OCI-LY7 (cell line): Measurements from ENCODE around the gene MTG1. TPM values are rescaled to one million over a fixed set of nuclear protein-coding genes. Genes with fewer than 3 reads are reported as not detected.

Source experiments
- BruUV-seq: library from RNA; stranded (reverse); fragments of 400-500 nt; replicated peaks from 2 replicates; lab custom pipeline; 2021; lab: Mats Ljungman, UMichigan
- CTCF ChIA-PET: fragments of 300-600 bp; sonication (Branson Sonifier 250); formaldehyde crosslinking; loops from one replicate; lab custom pipeline; 2022; ENCODE audit warnings: antibody characterized with exemption; ENCODE audit not compliant: unreplicated experiment; lab: Charles Lee
- POLR2A ChIA-PET: fragments of 300-600 bp; sonication (Branson Sonifier 250); formaldehyde crosslinking; loops from one replicate; lab custom pipeline; 2022; ENCODE audit warnings: antibody characterized with exemption; lab: Charles Lee
- DNase-seq: peaks from one replicate; pipeline ENCODE4 v3.0.0-alpha.2; 2015; ENCODE audit warnings: low spot score
- H2AFZ ChIP-seq: fragments of 200-600 bp; sonication (generic), shearing (Covaris generic); 2 replicates; pipeline ENCODE4 v1.6.1; 2014; ENCODE audit warnings: mild to moderate bottlenecking, antibody characterized with exemption, low read length, moderate library complexity
- H3K27ac ChIP-seq: fragments of 200-600 bp; sonication (generic); 2 replicates; pipeline ENCODE4 v1.5.1; 2014; ENCODE audit warnings: mixed run types, low read depth, mild to moderate bottlenecking, moderate library complexity, low read length, inconsistent platforms; ENCODE audit not compliant: poor library complexity, severe bottlenecking
- H3K36me3 ChIP-seq: fragments of 200-600 bp; sonication (generic); 2 replicates; pipeline ENCODE4 v1.6.1; 2014; ENCODE audit warnings: mild to moderate bottlenecking, antibody characterized with exemption, low read length, moderate library complexity, mixed read lengths; ENCODE audit not compliant: insufficient read depth
- H3K4me1 ChIP-seq: fragments of 200-600 bp; sonication (generic); 2 replicates; pipeline ENCODE4 v1.5.1; 2014; ENCODE audit warnings: mild to moderate bottlenecking, low read length; ENCODE audit not compliant: insufficient read depth, poor library complexity, severe bottlenecking
- H3K4me2 ChIP-seq: fragments of 200-600 bp; sonication (generic); 2 replicates; pipeline ENCODE4 v1.6.1; 2014; ENCODE audit warnings: mild to moderate bottlenecking, low read length
- H3K4me3 ChIP-seq: fragments of 200-600 bp; sonication (generic); 2 replicates; pipeline ENCODE4 v1.5.1; 2014; ENCODE audit warnings: mild to moderate bottlenecking, low read depth, low read length; ENCODE audit not compliant: poor library complexity, severe bottlenecking
- H3K79me2 ChIP-seq: fragments of 200-600 bp; sonication (generic); 2 replicates; pipeline ENCODE4 v1.6.1; 2016; ENCODE audit warnings: low read depth, mild to moderate bottlenecking, low read length, moderate library complexity, mixed read lengths; ENCODE audit not compliant: insufficient read depth
- H3K9me2 ChIP-seq: fragments of 200-600 bp; sonication (generic); 2 replicates; pipeline ENCODE4 v1.6.1; 2016; ENCODE audit warnings: mild to moderate bottlenecking, low read length, mixed read lengths; ENCODE audit not compliant: insufficient read depth
- H3K9me3 ChIP-seq: fragments of 200-600 bp; sonication (generic); 2 replicates; pipeline ENCODE4 v1.6.1; 2014; ENCODE audit warnings: mild to moderate bottlenecking, mixed run types, low read length, mixed read lengths
- H4K20me1 ChIP-seq: fragments of 200-600 bp; sonication (generic); 2 replicates; pipeline ENCODE4 v1.6.1; 2014; ENCODE audit warnings: mild to moderate bottlenecking, antibody characterized with exemption, low read length, moderate library complexity, mixed read lengths; ENCODE audit not compliant: insufficient read depth
- EZH2phosphoT487 ChIP-seq: fragments of 200-600 bp; sonication (generic); IDR thresholded peaks from 2 replicates; pipeline ENCODE4 v1.6.1; 2018; ENCODE audit warnings: low read depth, borderline replicate concordance, mild to moderate bottlenecking, mixed run types, antibody characterized with exemption, low read length, moderate library complexity, mixed read lengths
- intact Hi-C: fragments of 100-400 bp; cut with micrococcal nuclease; formaldehyde crosslinking; loops from one replicate; pipeline ENCODE4 v1.10.0; 2022; ENCODE audit not compliant: unreplicated experiment
- total RNA-seq, 2 experiments: library from RNA; depleted of rRNA in 1 of 2; stranded (reverse); fragments of >200 nt in 1 of 2; shearing (Covaris generic) in 1 of 2; gene quantifications; 2 replicates each; pipeline ENCODE4 v1.2.3, GENCODE V29; 2014 to 2022
- TF ChIP-seq, protein P1 (sequence below): fragments of 200-600 bp; sonication (generic); conservative IDR thresholded peaks from 2 replicates; pipeline ENCODE4 v1.5.1; 2014; ENCODE audit warnings: mild to moderate bottlenecking, antibody characterized with exemption, low read length, moderate library complexity, mixed read lengths

Gene MTG1
- total RNA-seq, 2 experiments from 2014 or later: 85.6 to 101 TPM

DNA sequence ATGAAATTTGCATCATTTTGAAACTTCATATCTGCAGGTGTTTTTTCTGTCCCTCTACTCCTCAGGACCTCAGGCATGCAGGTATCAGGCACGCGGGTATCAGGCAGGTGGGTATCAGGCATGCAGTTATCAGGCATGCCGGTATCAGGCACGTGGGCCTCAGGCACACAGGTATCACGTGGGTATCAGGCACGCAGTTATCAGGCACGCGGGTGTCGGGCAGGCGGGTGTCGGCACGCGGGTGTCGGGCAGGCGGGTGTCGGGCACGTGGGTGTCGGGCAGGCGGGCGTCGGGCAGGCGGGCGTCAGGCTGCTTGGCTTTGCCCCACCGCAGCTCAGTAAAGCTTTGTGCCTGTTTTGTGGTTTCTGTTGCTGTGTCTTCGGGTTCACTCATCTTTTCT lies 21.8 kb downstream of the MTG1 start:
- Histone ChIP-seq H3K27ac (no peak overlapping the region), H3K4me3 (no peak overlapping the region), H4K20me1 (no peaks in the 10 kb centered on the region), H3K9me3 (peaks cover 29% of the 10 kb centered on the region), H3K79me2 (peaks cover 26% of the 10 kb centered on the region), H3K4me1 (no peaks in the 10 kb centered on the region), H3K9me2 (no peaks in the 10 kb centered on the region), H3K36me3 (peaks cover 74% of the 10 kb centered on the region), H3K4me2 (no peak overlapping the region), H2AFZ (no peak overlapping the region)
- TF ChIP-seq EZH2phosphoT487: no peak
- TF ChIP-seq, protein P1, sequence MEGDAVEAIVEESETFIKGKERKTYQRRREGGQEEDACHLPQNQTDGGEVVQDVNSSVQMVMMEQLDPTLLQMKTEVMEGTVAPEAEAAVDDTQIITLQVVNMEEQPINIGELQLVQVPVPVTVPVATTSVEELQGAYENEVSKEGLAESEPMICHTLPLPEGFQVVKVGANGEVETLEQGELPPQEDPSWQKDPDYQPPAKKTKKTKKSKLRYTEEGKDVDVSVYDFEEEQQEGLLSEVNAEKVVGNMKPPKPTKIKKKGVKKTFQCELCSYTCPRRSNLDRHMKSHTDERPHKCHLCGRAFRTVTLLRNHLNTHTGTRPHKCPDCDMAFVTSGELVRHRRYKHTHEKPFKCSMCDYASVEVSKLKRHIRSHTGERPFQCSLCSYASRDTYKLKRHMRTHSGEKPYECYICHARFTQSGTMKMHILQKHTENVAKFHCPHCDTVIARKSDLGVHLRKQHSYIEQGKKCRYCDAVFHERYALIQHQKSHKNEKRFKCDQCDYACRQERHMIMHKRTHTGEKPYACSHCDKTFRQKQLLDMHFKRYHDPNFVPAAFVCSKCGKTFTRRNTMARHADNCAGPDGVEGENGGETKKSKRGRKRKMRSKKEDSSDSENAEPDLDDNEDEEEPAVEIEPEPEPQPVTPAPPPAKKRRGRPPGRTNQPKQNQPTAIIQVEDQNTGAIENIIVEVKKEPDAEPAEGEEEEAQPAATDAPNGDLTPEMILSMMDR: no peak
- no TSS peak for BruUV-seq
- no peak for DNase-seq
- intact Hi-C loops: no loop called here
- CTCF ChIA-PET: no interaction called here
- POLR2A ChIA-PET: interaction anchor here (0.7 kb wide), 1 partner anchor 48 kb away, joined by 3 read pairs; no protein-coding TSS in a partner anchor

DNA sequence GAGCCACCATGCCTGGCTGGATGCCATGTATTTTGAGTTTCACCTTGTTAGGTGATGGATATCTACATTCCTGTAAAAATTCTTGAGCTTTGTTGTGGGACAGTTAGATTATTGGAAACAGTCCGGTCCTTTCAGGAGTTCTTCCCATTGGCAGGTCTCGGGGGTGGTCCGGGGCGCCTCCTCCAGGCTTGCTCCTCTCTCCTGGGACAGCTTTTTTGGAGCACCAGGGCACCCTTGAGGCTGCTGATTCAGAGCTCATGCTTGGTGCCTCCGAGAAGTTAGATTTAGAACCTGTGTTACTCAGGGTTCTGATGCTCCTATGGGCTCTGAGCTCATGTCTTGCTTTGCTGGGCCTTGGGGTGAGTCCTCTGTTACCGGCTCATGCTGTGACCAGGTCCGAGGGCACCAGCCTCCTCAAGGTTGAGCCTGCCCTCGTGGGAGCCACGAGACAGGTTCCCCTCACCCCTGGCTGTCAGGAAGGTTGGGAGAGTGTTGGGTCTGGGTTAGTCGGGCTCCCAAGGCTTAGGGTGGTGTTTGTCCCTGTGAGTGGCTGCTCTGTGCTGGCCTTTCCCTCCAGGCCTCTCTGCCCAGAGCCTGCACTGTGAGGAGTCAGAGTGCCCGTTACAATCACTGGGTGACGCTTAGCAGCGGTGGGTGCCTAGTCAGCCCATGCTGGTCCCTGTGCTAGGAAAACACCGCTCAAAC lies 24.5 kb downstream of the MTG1 start:
- H3K9me3 ChIP-seq: 0 out of 2 replicates have a peak, but pooled peaks cover 2% of the 10 kb centered on the region
- BruUV-seq: no TSS peak
- CTCF ChIA-PET: no interaction called here

More for the DNA sequence above, 24.5 kb downstream of the MTG1 start:
- no peak for TF ChIP-seq EZH2phosphoT487
- TF ChIP-seq, protein P1: no peak
- no peak overlapping the region for H3K4me3 ChIP-seq
- no peaks in the 10 kb centered on the region for H4K20me1 ChIP-seq
- H3K79me2 ChIP-seq: peaks cover 3% of the 10 kb centered on the region; the same call in 1 of the 2 replicates
- no peak overlapping the region for H3K27ac ChIP-seq
- H3K4me1 ChIP-seq: no peaks in the 10 kb centered on the region
- peaks cover 59% of the 10 kb centered on the region for H3K36me3 ChIP-seq
- no peak overlapping the region for H3K4me2 ChIP-seq
- DNase-seq: no peak
- H3K9me2 ChIP-seq: no peaks in the 10 kb centered on the region
- intact Hi-C loops: no loop called here
- H2AFZ ChIP-seq: no peak overlapping the region
- POLR2A ChIA-PET: no interaction called here
